Neural cell (in vitro differentiated cells): Measurements from ENCODE around the gene ZNF362. TPM values are rescaled to one million over a fixed set of nuclear protein-coding genes. Genes with fewer than 3 reads are reported as not detected.

ENCODE experiments used
- H2AFZ ChIP-seq: fragments of 200-600, 300-800 bp; sonication (generic), shearing (Covaris generic); 2 replicates; pipeline ENCODE4 v1.6.0; 2014; ENCODE audit warnings: low read depth, mild to moderate bottlenecking, antibody characterized with exemption, low read length, moderate library complexity
- H3F3A ChIP-seq: fragments of 200-600 bp; shearing (Covaris generic); 2 replicates; pipeline ENCODE4 v1.6.1; 2016; ENCODE audit warnings: mild to moderate bottlenecking, moderate library complexity, mixed read lengths, antibody characterized with exemption, low read length; ENCODE audit not compliant: insufficient read depth, poor library complexity, severe bottlenecking
- H3K27ac ChIP-seq: fragments of 200-600, 300-800 bp; sonication (generic), shearing (Covaris generic); 2 replicates; pipeline ENCODE4 v1.5.1; 2014; ENCODE audit warnings: mild to moderate bottlenecking, low read length, moderate library complexity
- H3K27me3 ChIP-seq: fragments of 300-800, 200-600 bp; sonication (generic), shearing (Covaris generic); 2 replicates; pipeline ENCODE4 v1.6.0; 2014; ENCODE audit warnings: mild to moderate bottlenecking, low read depth, low read length, moderate library complexity; ENCODE audit not compliant: insufficient read depth
- H3K36me3 ChIP-seq: fragments of 300-800, 200-600 bp; sonication (generic), shearing (Covaris generic); 2 replicates; pipeline ENCODE4 v1.5.1; 2014; ENCODE audit warnings: mild to moderate bottlenecking, antibody characterized with exemption, low read length, moderate library complexity; ENCODE audit not compliant: insufficient read depth
- H3K4me2 ChIP-seq: fragments of 300-800, 200-600 bp; sonication (generic), shearing (Covaris generic); 2 replicates; pipeline ENCODE4 v1.6.0; 2014; ENCODE audit warnings: mild to moderate bottlenecking, low read length
- H3K4me3 ChIP-seq: fragments of 300-800, 200-600 bp; sonication (generic), shearing (Covaris generic); 2 replicates; pipeline ENCODE4 v1.5.1; 2014; ENCODE audit warnings: mild to moderate bottlenecking, low read length, moderate library complexity
- H3K79me2 ChIP-seq: fragments of 200-600 bp; shearing (Covaris generic); replicated peaks from 2 replicates; pipeline ENCODE4 v1.6.0; 2014; ENCODE audit warnings: mild to moderate bottlenecking, low read length, moderate library complexity; ENCODE audit not compliant: insufficient read depth
- H3K9ac ChIP-seq: fragments of 300-800, 200-600 bp; sonication (generic), shearing (Covaris generic); 2 replicates; pipeline ENCODE4 v1.6.1; 2016; ENCODE audit warnings: mild to moderate bottlenecking, low read length, mixed read lengths
- H3K9me2 ChIP-seq: fragments of 200-600 bp; shearing (Covaris generic); 2 replicates; pipeline ENCODE4 v1.6.1; 2016; ENCODE audit warnings: mild to moderate bottlenecking, low read length, mixed read lengths; ENCODE audit not compliant: insufficient read depth
- H3K9me3 ChIP-seq: fragments of 200-600, 300-800 bp; sonication (generic), shearing (Covaris generic); 2 replicates; pipeline ENCODE4 v1.6.1; 2016; ENCODE audit warnings: mild to moderate bottlenecking, mixed run types, low read length, moderate library complexity, mixed read lengths
- H4K20me1 ChIP-seq: fragments of 200-600 bp; shearing (Covaris generic); 2 replicates; pipeline ENCODE4 v1.6.1; 2016; ENCODE audit warnings: mild to moderate bottlenecking, mixed run types; ENCODE audit not compliant: insufficient read depth
- EP300 ChIP-seq: fragments of 450-650 bp; conservative IDR thresholded peaks from 2 replicates; pipeline ENCODE4 v1.6.1; 2014; ENCODE audit warnings: antibody characterized with exemption, mild to moderate bottlenecking, moderate library complexity; ENCODE audit not compliant: poor library complexity, severe bottlenecking
- EZH2 ChIP-seq: fragments of 200-600, 300-800 bp; shearing (Covaris generic), sonication (generic); IDR thresholded peaks from 2 replicates; pipeline ENCODE4 v1.6.1; 2014; ENCODE audit warnings: antibody characterized with exemption, low read length, borderline replicate concordance, mild to moderate bottlenecking; ENCODE audit not compliant: insufficient read depth, poor library complexity, severe bottlenecking
- MXI1 ChIP-seq: fragments of 450-650 bp; conservative IDR thresholded peaks from 2 replicates; pipeline ENCODE4 v1.6.1; 2014; ENCODE audit warnings: antibody characterized with exemption, mild to moderate bottlenecking; ENCODE audit not compliant: poor library complexity, severe bottlenecking
- POLR2AphosphoS5 ChIP-seq: IDR thresholded peaks from 2 replicates; pipeline ENCODE4 v1.6.1; 2012
- RAD21 ChIP-seq: fragments of 450-650 bp; conservative IDR thresholded peaks from 2 replicates; pipeline ENCODE4 v1.6.1; 2014; ENCODE audit warnings: antibody characterized with exemption, mild to moderate bottlenecking, moderate library complexity
- SMC3 ChIP-seq: fragments of 450-650 bp; conservative IDR thresholded peaks from 2 replicates; pipeline ENCODE4 v1.6.1; 2014; ENCODE audit warnings: antibody characterized with exemption, mild to moderate bottlenecking, moderate library complexity; ENCODE audit not compliant: poor library complexity
- TAF1 ChIP-seq: IDR thresholded peaks from 2 replicates; pipeline ENCODE4 v1.6.1; 2012; ENCODE audit warnings: low read depth
- polyA plus RNA-seq: library from polyadenylated mRNA; depleted of rRNA; stranded (reverse); fragments of >200 nt; gene quantifications from 2 replicates; pipeline ENCODE4 v1.2.3, GENCODE V29; 2014
- TF ChIP-seq, protein P1 (sequence below): fragments of 450-650 bp; IDR thresholded peaks from 2 replicates; pipeline ENCODE4 v1.5.1; 2014; ENCODE audit warnings: antibody characterized with exemption, mild to moderate bottlenecking, moderate library complexity; ENCODE audit not compliant: poor library complexity, severe bottlenecking
- TF ChIP-seq, protein P2 (sequence below): IDR thresholded peaks from 2 replicates; pipeline ENCODE4 v1.6.1; 2012; ENCODE audit warnings: borderline replicate concordance

The ZNF362 gene
- polyA plus RNA-seq, 1 donor from 2014 or later, result 17.6 TPM

- no peaks in the 10 kb centered on the region for H3K36me3 ChIP-seq
- H2AFZ ChIP-seq, result no peak overlapping the region
- H4K20me1 ChIP-seq, result no peaks in the 10 kb centered on the region
- no peaks in the 10 kb centered on the region for H3K9me3 ChIP-seq
- no peak overlapping the region for H3K27ac ChIP-seq
- H3K27me3 ChIP-seq, result no peaks in the 10 kb centered on the region
- no peak overlapping the region for H3K4me2 ChIP-seq
- TF ChIP-seq MXI1 (no peak), EZH2 (no peak)
- H3K4me3 ChIP-seq, result no peak overlapping the region
- no peaks in the 10 kb centered on the region for H3K79me2 ChIP-seq
- H3K9me2 ChIP-seq, result no peaks in the 10 kb centered on the region
- H3K9ac ChIP-seq, result no peak overlapping the region
- no peaks in the 10 kb centered on the region for H3F3A ChIP-seq
Measured at GRCh38 chr1:33305816-33306652, 49.7 kb downstream of the ZNF362 start.

DNA sequence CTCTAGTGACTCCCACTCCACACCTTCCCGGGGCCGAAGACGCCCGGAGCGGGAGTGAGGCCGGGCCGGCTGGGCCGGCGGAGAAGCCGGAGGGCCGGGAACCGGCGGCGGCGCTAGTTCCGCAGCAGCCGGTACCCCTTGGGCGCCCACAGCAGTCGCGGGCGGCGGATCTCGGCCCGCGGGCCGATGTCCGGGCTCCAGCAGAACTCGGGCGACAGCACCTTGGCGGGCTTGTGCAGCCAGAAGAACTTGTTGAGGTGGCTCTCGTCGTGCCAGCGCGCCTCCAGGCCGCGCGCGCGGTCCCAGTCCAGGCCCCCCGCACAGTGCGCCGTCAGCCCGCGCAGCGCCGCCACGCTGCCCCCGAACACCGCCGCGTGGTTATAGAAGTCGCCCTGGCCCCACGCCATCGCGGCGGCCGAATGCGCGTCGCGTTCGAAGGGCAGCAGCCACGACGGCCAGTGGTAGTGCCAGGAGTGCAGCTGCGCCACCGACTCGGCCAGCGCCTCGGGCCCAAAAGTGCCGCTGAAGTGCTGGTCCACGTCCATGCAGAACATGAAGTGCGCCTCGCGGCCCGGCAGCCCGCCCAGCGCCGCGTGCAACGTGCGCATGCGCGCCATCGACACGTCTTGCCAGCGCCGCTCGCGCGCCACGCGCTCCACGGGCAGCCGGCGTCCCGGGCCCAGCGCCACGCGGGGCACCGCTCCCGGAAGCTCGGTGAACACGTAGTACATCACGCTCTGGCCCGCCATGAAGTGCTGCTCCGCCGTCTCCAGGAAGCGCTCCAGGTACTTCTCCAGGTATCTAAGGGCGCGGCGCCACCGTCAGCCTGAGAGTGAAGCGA lies 50.6 kb downstream of the ZNF362 start:
- H3K4me3 ChIP-seq, result no peak overlapping the region
- TF ChIP-seq EP300, result no peak
- no peak for TF ChIP-seq EZH2
- TF ChIP-seq SMC3, result no peak
- TF ChIP-seq, protein P1, sequence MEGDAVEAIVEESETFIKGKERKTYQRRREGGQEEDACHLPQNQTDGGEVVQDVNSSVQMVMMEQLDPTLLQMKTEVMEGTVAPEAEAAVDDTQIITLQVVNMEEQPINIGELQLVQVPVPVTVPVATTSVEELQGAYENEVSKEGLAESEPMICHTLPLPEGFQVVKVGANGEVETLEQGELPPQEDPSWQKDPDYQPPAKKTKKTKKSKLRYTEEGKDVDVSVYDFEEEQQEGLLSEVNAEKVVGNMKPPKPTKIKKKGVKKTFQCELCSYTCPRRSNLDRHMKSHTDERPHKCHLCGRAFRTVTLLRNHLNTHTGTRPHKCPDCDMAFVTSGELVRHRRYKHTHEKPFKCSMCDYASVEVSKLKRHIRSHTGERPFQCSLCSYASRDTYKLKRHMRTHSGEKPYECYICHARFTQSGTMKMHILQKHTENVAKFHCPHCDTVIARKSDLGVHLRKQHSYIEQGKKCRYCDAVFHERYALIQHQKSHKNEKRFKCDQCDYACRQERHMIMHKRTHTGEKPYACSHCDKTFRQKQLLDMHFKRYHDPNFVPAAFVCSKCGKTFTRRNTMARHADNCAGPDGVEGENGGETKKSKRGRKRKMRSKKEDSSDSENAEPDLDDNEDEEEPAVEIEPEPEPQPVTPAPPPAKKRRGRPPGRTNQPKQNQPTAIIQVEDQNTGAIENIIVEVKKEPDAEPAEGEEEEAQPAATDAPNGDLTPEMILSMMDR, result no peak
- TF ChIP-seq MXI1, result no peak
- no peak for TF ChIP-seq RAD21
- TF ChIP-seq, protein P2, sequence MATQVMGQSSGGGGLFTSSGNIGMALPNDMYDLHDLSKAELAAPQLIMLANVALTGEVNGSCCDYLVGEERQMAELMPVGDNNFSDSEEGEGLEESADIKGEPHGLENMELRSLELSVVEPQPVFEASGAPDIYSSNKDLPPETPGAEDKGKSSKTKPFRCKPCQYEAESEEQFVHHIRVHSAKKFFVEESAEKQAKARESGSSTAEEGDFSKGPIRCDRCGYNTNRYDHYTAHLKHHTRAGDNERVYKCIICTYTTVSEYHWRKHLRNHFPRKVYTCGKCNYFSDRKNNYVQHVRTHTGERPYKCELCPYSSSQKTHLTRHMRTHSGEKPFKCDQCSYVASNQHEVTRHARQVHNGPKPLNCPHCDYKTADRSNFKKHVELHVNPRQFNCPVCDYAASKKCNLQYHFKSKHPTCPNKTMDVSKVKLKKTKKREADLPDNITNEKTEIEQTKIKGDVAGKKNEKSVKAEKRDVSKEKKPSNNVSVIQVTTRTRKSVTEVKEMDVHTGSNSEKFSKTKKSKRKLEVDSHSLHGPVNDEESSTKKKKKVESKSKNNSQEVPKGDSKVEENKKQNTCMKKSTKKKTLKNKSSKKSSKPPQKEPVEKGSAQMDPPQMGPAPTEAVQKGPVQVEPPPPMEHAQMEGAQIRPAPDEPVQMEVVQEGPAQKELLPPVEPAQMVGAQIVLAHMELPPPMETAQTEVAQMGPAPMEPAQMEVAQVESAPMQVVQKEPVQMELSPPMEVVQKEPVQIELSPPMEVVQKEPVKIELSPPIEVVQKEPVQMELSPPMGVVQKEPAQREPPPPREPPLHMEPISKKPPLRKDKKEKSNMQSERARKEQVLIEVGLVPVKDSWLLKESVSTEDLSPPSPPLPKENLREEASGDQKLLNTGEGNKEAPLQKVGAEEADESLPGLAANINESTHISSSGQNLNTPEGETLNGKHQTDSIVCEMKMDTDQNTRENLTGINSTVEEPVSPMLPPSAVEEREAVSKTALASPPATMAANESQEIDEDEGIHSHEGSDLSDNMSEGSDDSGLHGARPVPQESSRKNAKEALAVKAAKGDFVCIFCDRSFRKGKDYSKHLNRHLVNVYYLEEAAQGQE, result no peak
- no peak for TF ChIP-seq TAF1
- TF ChIP-seq POLR2AphosphoS5, result no peak
- no peak overlapping the region for H3K27ac ChIP-seq
- H3K79me2 ChIP-seq, result no peaks in the 10 kb centered on the region
- H2AFZ ChIP-seq, result no peak overlapping the region
- no peaks in the 10 kb centered on the region for H3F3A ChIP-seq
- H3K27me3 ChIP-seq, result no peaks in the 10 kb centered on the region
- H4K20me1 ChIP-seq, result no peaks in the 10 kb centered on the region
- no peak overlapping the region for H3K4me2 ChIP-seq
- H3K9me3 ChIP-seq, result no peaks in the 10 kb centered on the region
- H3K36me3 ChIP-seq, result no peaks in the 10 kb centered on the region
- H3K9ac ChIP-seq, result no peak overlapping the region
- H3K9me2 ChIP-seq, result no peaks in the 10 kb centered on the region
